ENCODE data around the gene MCFD2.

The MCFD2 gene

GRCh38 chr2:46902465-46902864 is 13.1 kb downstream of the MCFD2 start:
- TF ChIP-seq FOXP2 (optimal IDR thresholded peaks at IDR 0.05; ENCODE audit: control extremely low read depth, extremely low read length, insufficient read depth) = no peak
- TF ChIP-seq EZH2 (IDR thresholded peaks at IDR 0.05) = no peak
- Histone ChIP-seq H3K36me3 (ENCODE audit: insufficient read depth, low read length) (peaks cover 26% of the 10 kb centered on the region), H3K27ac (no peak overlapping the region), H3K9ac (ENCODE audit: insufficient read length) (no peak overlapping the region), H3K9me3 (ENCODE audit: low read depth, low read length) (no peaks in the 10 kb centered on the region), H3K4me3 (no peak overlapping the region)
- no peak for DNase-seq (ENCODE audit: low read depth, low spot score)

DNA sequence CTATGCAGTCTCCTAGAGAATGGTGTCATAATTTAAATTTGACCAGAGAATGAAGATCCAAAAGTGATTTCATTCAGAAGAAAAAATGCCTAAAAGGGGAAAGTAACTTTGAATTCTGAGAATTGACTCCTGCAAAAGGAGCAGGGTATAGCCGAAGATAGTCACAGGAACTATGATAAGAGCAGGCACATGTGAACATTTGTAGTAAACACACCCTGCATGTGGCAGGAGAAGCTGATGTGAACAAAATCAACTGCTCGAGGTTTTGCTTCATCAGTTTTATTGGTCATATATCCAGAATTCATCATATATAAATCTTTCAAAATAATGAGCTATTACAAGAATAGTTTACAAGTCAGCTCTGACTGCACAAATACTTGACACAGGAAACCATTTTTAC is 14.0 kb downstream of the MCFD2 start:
- Histone ChIP-seq H3K36me3 (ENCODE audit: insufficient read depth, low read length) (peaks cover 17% of the 10 kb centered on the region), H3K9me3 (ENCODE audit: low read depth, low read length) (no peaks in the 10 kb centered on the region), H3K9ac (ENCODE audit: insufficient read length) (no peak overlapping the region), H3K4me3 (no peak overlapping the region), H3K27ac (no peak overlapping the region)
- no peak for DNase-seq (ENCODE audit: low read depth, low spot score)
- no peak for TF ChIP-seq EZH2 (IDR thresholded peaks at IDR 0.05)
- TF ChIP-seq FOXP2 (optimal IDR thresholded peaks at IDR 0.05; ENCODE audit: control extremely low read depth, extremely low read length, insufficient read depth) = no peak
- TF ChIP-seq POLR2AphosphoS5 (IDR thresholded peaks at IDR 0.05; ENCODE audit: borderline replicate concordance, low read depth, low read length) = no peak

DNA sequence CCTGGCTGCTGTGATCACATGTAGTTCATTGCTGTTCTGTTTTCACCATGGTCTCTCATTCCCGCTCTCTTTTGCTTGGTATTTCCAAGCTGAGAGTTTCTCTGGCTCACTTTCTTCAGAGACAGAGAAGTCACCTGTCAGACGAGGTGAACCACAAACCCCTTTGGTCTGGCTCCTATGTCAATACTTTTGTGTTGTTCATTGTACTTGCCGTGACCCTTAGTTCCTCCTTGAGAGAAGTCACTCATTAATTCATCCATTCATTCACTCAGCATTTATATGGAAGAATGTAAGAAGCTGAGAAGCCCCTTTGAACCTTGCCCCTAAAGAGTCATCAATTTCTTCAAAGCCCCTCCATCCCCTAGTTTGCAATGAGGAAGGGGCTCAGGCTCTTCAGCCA is 15.2 kb downstream of the MCFD2 start:
- no peaks in the 10 kb centered on the region for H3K9me3 ChIP-seq (ENCODE audit: low read depth, low read length)
- H3K27ac ChIP-seq = no peak overlapping the region
- H3K9ac ChIP-seq (ENCODE audit: insufficient read length) = no peak overlapping the region
- peaks cover 6% of the 10 kb centered on the region for H3K36me3 ChIP-seq (ENCODE audit: insufficient read depth, low read length)
- no peak for DNase-seq (ENCODE audit: low read depth, low spot score)
- H3K4me3 ChIP-seq = no peak overlapping the region
- TF ChIP-seq POLR2AphosphoS5 (IDR thresholded peaks at IDR 0.05; ENCODE audit: borderline replicate concordance, low read depth, low read length) = no peak

GRCh38 chr2:46899053-46899452 is 16.6 kb downstream of the MCFD2 start:
- TF ChIP-seq FOXP2 (optimal IDR thresholded peaks at IDR 0.05; ENCODE audit: control extremely low read depth, extremely low read length, insufficient read depth) = no peak
- TF ChIP-seq POLR2AphosphoS5 (IDR thresholded peaks at IDR 0.05; ENCODE audit: borderline replicate concordance, low read depth, low read length) = no peak
- TF ChIP-seq EZH2 (IDR thresholded peaks at IDR 0.05) = no peak

GRCh38 chr2:46898024-46898423 is 17.6 kb downstream of the MCFD2 start:
- Histone ChIP-seq H3K27ac (no peak overlapping the region), H3K9ac (ENCODE audit: insufficient read length) (no peak overlapping the region), H3K36me3 (ENCODE audit: insufficient read depth, low read length) (no peaks in the 10 kb centered on the region), H3K4me3 (no peak overlapping the region), H3K9me3 (ENCODE audit: low read depth, low read length) (no peaks in the 10 kb centered on the region)
- DNase-seq (ENCODE audit: low read depth, low spot score) = no peak
- TF ChIP-seq POLR2AphosphoS5 (IDR thresholded peaks at IDR 0.05; ENCODE audit: borderline replicate concordance, low read depth, low read length) (no peak), FOXP2 (optimal IDR thresholded peaks at IDR 0.05; ENCODE audit: control extremely low read depth, extremely low read length, insufficient read depth) (no peak), EZH2 (IDR thresholded peaks at IDR 0.05) (no peak)

More at GRCh38 chr2:46899053-46899452, 16.6 kb downstream of the MCFD2 start:
- no peak for DNase-seq (ENCODE audit: low read depth, low spot score)
- Histone ChIP-seq H3K4me3 (no peak overlapping the region), H3K9me3 (ENCODE audit: low read depth, low read length) (no peaks in the 10 kb centered on the region), H3K27ac (no peak overlapping the region), H3K36me3 (ENCODE audit: insufficient read depth, low read length) (no peaks in the 10 kb centered on the region; the same call in 1 of the 2 replicates), H3K9ac (ENCODE audit: insufficient read length) (no peak overlapping the region)

- Histone ChIP-seq H3K9ac (ENCODE audit: insufficient read length) (no peak overlapping the region), H3K9me3 (ENCODE audit: low read depth, low read length) (no peaks in the 10 kb centered on the region), H3K4me3 (no peak overlapping the region), H3K36me3 (ENCODE audit: insufficient read depth, low read length) (no peaks in the 10 kb centered on the region), H3K27ac (no peak overlapping the region)
- no peak for TF ChIP-seq FOXP2 (optimal IDR thresholded peaks at IDR 0.05; ENCODE audit: control extremely low read depth, extremely low read length, insufficient read depth)
- no peak for TF ChIP-seq POLR2AphosphoS5 (IDR thresholded peaks at IDR 0.05; ENCODE audit: borderline replicate concordance, low read depth, low read length)
- no peak for TF ChIP-seq EZH2 (IDR thresholded peaks at IDR 0.05)
- DNase-seq (ENCODE audit: low read depth, low spot score) = no peak
Observed at GRCh38 chr2:46893269-46893939, 22.2 kb downstream of the MCFD2 start.

DNA sequence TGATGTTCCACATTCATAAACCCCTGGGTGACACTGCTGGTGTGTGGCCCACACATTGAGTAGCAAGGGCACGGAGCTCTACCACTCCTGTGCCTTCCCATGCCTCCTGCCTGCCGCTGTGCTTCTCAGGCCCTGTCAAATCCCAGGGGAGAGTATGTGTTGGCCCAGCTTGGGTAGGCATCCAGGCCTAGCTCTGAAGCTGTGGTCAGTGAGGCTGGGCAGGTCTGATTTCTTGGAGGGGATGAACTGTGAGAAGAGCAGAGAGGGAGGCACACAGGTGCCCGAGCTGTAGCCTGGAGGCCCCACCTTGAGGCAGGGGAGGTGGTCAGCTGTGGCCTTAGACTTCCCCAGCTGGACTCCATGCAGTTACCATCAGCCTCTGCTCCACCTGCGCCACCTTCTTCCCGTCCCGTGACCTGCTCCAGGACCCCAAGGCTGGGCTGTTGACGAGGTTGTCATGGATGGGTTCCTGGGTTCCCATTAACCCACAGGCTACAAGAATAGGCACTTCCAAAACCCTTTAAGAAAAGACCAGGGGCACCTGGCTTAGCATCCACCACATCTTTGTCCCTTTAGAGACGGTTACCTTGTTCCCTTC is 23.6 kb downstream of the MCFD2 start:
- no peak for DNase-seq (ENCODE audit: low read depth, low spot score)
- TF ChIP-seq POLR2AphosphoS5 (IDR thresholded peaks at IDR 0.05; ENCODE audit: borderline replicate concordance, low read depth, low read length) (no peak), EZH2 (IDR thresholded peaks at IDR 0.05) (no peak), FOXP2 (optimal IDR thresholded peaks at IDR 0.05; ENCODE audit: control extremely low read depth, extremely low read length, insufficient read depth) (no peak)

DNA sequence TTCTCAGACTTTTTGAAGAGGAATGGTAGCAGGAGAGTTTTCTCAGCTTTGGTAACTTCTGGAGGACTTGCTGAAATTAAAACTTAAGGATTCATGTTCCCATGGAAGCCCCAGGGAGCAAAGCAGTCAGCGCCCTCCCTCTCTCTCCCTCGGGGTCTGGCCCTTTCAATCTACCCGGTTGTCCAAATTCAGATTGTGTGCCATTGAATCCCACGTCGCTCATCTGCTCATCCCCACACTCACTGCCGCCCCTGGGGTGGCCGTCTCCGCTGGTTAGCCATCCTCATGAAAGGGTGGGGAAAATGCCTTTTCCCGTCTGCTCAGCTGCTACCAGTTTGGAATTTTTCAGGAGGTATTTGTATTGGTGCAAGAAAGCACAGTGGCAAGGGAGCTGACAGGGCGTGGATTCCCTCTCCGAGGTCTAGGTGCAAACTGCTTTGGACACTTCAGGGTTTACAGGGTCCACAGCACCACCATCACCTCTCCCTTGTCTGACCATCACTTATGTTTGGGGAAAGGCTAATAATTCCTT is 27.1 kb downstream of the MCFD2 start:
- Histone ChIP-seq H3K4me3 (no peak overlapping the region), H3K9ac (ENCODE audit: insufficient read length) (no peak overlapping the region), H3K36me3 (ENCODE audit: insufficient read depth, low read length) (no peaks in the 10 kb centered on the region), H3K9me3 (ENCODE audit: low read depth, low read length) (no peaks in the 10 kb centered on the region), H3K27ac (no peak overlapping the region)
- TF ChIP-seq EZH2 (IDR thresholded peaks at IDR 0.05) = no peak
- TF ChIP-seq FOXP2 (optimal IDR thresholded peaks at IDR 0.05; ENCODE audit: control extremely low read depth, extremely low read length, insufficient read depth) = no peak
- no peak for TF ChIP-seq POLR2AphosphoS5 (IDR thresholded peaks at IDR 0.05; ENCODE audit: borderline replicate concordance, low read depth, low read length)
- DNase-seq (ENCODE audit: low read depth, low spot score) = no peak

More for the DNA sequence above, 23.6 kb downstream of the MCFD2 start:
- Histone ChIP-seq H3K36me3 (ENCODE audit: insufficient read depth, low read length) (no peaks in the 10 kb centered on the region), H3K9ac (ENCODE audit: insufficient read length) (no peak overlapping the region), H3K9me3 (ENCODE audit: low read depth, low read length) (no peaks in the 10 kb centered on the region), H3K4me3 (no peak overlapping the region), H3K27ac (no peak overlapping the region)
